Measurements from ENCODE around the gene PTPRC.
"Not testable (repeated sequence)": the region's sequence is repeated elsewhere in the genome, so short reads cannot be mapped to it uniquely, and the experiment has no call there.

Gene PTPRC, protein sequence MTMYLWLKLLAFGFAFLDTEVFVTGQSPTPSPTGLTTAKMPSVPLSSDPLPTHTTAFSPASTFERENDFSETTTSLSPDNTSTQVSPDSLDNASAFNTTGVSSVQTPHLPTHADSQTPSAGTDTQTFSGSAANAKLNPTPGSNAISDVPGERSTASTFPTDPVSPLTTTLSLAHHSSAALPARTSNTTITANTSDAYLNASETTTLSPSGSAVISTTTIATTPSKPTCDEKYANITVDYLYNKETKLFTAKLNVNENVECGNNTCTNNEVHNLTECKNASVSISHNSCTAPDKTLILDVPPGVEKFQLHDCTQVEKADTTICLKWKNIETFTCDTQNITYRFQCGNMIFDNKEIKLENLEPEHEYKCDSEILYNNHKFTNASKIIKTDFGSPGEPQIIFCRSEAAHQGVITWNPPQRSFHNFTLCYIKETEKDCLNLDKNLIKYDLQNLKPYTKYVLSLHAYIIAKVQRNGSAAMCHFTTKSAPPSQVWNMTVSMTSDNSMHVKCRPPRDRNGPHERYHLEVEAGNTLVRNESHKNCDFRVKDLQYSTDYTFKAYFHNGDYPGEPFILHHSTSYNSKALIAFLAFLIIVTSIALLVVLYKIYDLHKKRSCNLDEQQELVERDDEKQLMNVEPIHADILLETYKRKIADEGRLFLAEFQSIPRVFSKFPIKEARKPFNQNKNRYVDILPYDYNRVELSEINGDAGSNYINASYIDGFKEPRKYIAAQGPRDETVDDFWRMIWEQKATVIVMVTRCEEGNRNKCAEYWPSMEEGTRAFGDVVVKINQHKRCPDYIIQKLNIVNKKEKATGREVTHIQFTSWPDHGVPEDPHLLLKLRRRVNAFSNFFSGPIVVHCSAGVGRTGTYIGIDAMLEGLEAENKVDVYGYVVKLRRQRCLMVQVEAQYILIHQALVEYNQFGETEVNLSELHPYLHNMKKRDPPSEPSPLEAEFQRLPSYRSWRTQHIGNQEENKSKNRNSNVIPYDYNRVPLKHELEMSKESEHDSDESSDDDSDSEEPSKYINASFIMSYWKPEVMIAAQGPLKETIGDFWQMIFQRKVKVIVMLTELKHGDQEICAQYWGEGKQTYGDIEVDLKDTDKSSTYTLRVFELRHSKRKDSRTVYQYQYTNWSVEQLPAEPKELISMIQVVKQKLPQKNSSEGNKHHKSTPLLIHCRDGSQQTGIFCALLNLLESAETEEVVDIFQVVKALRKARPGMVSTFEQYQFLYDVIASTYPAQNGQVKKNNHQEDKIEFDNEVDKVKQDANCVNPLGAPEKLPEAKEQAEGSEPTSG (N-terminal part only)

DNA sequence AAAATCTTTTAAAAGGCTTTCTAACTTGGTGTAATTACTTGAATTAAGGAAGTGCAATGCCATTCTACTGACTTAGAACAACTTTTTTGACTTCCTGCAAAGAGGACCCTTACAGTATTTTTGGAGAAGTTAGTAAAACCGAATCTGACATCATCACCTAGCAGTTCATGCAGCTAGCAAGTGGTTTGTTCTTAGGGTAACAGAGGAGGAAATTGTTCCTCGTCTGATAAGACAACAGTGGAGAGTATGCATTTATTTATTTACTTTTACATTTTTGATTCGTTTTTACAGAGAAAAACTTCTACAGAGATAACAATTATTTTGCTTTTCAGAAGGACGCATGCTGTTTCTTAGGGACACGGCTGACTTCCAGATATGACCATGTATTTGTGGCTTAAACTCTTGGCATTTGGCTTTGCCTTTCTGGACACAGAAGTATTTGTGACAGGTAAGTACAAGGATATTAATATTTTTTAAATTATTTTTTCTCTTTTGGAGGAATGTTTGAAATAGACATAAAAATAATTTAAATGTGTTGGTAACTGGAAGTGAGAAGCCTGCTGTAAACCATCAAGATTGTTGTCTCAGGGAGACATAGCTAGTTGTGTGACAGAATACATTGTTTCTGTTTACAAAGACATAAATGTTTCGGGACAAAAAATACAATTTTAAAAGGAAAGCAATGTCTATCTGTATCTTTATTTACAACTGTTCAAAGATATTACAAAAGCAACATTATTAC lies at the start of gene PTPRC:
PTPRC (plus strand) TSS at position 147 of the 742 bp plus-strand sequence; CDS start at position 376, 229 bp downstream.
- TF ChIP-seq POLR2A (IDR thresholded peaks at IDR 0.05; ENCODE audit: low read depth, low read length) = no peak
- FAIRE-seq (no peak), DNase-seq (ENCODE audit: insufficient read length, low spot score) (no peak)

DNA sequence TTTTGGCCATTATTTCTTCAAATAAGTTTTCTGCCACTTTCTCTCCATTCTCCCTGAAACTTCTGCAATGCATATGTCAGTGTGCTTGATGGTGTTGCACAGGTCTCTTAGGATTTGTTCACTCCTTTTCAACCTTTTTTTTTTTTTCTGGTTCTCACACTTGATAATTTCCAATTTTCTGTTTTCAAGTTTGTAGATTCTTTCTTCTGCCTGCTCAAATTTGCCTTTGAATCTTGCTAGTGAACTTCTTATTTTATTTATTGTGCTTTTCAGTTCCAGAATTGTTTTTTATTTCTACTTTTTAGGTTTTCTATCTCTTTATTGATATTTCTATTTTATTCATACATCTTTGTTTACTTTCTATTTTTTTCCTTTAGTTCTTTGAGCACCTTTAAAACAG lies 48.4 kb upstream of the PTPRC start:
- no peak for TF ChIP-seq POLR2A (IDR thresholded peaks at IDR 0.05; ENCODE audit: low read depth, low read length)
- FAIRE-seq (no peak), DNase-seq (ENCODE audit: insufficient read length, low spot score) (no peak)

DNA sequence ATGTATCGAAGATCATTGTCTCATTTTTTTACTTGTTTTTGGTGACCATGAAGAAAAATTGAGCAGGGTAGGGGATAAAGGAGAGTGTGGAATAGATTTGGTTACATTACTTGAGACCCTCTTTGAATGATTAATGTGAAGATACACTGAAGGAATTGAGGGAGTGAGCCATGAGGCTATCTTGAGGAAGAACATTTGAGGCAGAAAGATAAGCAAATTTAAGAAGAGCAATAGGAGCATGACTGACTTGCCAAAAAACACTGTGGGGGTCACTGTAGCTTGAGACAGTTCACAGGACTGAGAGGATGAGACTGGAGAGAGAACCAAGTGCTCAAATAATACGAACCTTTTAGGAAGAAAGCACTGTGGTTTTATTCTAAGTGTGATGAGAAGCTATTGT lies 43.1 kb upstream of the PTPRC start:
- FAIRE-seq = no peak
- DNase-seq (ENCODE audit: insufficient read length, low spot score) = no peak
- no peak for TF ChIP-seq POLR2A (IDR thresholded peaks at IDR 0.05; ENCODE audit: low read depth, low read length)

DNA sequence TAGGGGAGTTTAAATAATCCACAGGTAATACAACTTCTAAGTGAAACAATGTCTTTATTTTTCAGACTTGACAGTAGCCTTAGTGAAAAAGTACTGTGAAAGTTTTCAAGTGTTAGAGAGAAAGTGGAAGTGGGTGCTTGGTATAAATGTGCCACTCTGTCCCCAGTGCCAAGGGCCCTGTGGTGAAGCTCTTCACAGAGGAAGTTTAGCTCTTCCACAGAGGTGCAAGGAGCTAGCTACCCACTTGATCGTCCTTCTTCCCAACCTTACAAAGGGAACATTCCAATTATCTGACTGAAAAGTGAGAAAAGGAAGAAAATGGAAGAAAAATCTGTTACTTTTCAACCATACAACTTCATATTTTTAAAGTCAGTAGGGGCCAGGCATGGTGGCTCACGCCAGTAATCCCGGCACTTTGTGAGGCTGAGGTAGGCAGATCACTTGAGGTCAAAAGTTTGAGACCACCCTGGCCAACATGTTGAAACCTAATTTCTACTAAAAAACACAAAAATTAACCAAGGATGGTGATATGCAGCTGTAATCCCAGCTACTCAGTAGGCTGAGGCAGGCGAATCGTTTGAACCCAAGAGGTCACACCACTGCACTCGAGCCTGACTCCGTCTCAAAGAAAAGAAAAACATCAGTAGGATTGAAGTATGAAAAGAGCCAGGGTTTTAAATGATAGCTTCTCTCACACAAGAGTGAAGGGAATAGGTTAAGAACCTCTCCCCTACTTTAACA lies 41.0 kb upstream of the PTPRC start:
- no peak for TF ChIP-seq POLR2A (IDR thresholded peaks at IDR 0.05; ENCODE audit: low read depth, low read length)
- FAIRE-seq (no peak), DNase-seq (ENCODE audit: insufficient read length, low spot score) (no peak)

DNA sequence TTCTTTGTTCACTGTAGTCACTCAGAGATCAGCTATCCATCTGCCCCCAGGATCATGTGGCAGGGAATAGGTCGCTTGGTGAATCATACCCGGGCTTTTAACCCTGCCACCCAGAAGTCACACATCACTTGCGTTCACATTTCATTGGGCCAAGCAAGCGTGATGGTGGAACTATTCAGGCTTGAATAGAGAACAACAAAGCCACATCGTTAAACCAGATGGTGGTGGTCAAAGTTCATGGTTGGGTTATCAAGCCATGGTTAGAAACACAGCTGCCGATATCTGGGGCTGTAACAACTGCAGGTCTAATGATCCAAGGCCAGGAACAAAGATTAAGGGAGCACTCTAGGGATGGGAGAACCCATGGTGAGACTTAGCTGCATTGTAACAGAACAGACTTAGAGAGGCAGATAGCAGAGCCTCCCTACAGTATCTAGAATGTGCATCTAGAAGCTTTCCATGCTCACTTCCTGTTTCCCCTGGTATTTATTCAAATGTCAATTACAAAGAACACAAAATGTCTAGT lies 40.0 kb upstream of the PTPRC start:
- no peak for FAIRE-seq
- DNase-seq (ENCODE audit: insufficient read length, low spot score) = no peak
- TF ChIP-seq POLR2A (IDR thresholded peaks at IDR 0.05; ENCODE audit: low read depth, low read length) = no peak

DNA sequence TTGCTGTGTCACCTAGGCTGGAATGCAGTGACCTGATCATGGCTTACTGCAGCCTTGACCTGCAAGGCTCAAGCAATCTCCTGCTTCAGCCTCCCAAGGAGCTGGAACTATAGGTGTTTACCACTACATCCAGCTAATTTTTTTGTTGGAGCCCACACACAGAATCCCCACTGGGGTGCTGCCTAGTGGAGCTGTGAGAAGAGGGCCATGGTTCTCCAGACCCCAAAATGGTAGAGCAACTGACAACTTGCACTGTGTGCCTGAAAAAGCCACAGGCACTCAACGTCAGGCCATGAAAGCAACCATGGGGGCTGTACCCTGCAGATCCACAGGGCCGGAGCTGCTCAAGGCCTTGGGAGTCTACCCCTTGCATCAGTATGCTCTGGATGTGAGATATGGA lies 39.1 kb upstream of the PTPRC start:
- no peak for TF ChIP-seq POLR2A (IDR thresholded peaks at IDR 0.05; ENCODE audit: low read depth, low read length)
- DNase-seq (ENCODE audit: insufficient read length, low spot score) (no peak), FAIRE-seq (no peak)

DNA sequence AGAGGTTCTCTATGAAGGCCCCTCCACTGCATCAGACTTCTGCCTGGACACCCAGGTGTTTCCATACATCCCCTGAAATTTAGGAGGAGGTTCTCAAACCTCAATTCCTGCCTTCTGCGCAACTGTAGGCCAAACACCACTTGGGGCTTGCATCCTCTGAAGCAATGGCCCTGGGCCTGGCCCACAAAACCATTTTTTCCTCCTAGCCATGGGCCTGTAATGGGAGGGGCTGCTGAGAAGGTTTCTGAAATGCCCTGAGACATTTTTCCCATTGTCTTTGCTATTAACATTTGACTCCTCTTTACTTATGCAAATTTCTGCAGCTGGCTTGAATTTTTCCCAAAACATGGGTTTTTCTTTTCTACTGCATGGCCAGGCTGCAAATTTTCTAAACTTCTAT lies 37.9 kb upstream of the PTPRC start:
- TF ChIP-seq POLR2A (IDR thresholded peaks at IDR 0.05; ENCODE audit: low read depth, low read length) = no peak
- DNase-seq (ENCODE audit: insufficient read length, low spot score) (no peak), FAIRE-seq (no peak)

DNA sequence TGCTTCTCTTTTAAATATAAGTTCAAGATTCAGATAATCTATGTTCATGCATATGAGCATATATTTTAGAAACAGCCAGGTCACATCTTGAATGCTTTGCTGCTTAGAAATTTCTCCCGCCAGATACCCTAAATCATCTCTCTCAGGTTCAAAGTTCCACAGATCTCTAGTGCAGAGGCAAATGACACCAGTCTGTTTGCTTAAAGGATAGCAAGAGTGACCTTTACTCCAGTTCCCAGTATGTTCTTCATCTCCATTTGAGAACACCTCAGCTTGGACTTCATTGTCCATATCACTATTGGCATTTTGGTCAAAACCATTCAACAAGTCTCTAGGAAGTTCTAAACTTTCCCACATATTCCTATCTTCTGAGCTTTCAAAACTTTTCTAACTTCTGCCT lies 37.5 kb upstream of the PTPRC start:
- not testable (repeated sequence) for FAIRE-seq

DNA sequence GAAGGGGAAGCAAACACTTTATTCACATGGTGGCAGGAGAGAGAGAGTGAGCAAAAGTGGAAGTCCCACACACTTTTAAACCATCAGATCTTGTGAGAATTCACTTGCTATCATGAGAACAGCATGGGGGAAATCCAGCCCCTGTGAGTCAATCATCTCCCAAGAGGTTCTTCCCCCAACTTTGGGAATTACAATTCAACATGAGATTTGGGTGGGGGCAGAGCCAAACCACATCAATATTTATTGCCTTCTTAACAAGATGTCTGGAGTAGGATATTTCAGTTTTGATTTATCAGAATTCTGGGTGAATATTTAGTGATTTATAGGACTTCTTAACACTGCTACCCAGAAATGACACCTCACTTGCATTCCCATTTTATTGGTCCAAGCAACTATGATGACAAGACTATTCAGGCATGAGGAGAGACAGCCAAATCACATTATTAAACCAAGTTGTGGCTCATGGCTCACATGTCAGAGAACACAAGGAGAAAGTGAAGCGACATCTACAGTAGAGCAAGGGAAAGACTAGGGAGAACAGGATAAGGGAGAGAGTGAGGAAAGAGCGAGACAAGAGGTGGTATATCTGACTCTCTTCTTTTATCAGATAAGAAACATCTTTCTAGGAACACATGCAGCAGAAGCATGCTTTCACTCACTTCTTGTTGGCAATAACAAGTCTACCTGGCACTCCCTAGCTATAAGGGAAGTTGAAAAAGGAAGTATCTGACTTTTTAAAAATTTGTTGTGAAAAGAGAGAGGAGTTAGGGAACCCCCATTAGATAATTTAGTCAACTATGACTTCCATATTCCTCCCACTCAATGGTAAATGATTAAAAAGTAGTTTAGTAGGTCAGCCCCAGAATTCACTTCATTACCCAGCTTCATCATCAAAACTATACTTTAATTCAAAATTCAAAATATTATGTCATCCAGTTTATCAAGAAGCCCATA lies 36.6 kb upstream of the PTPRC start:
- TF ChIP-seq POLR2A (IDR thresholded peaks at IDR 0.05; ENCODE audit: low read depth, low read length) = no peak
- DNase-seq (ENCODE audit: insufficient read length, low spot score) (no peak), FAIRE-seq (no peak)

More for the DNA sequence above, 37.5 kb upstream of the PTPRC start:
- not testable (repeated sequence) for DNase-seq (ENCODE audit: insufficient read length, low spot score)

DNA sequence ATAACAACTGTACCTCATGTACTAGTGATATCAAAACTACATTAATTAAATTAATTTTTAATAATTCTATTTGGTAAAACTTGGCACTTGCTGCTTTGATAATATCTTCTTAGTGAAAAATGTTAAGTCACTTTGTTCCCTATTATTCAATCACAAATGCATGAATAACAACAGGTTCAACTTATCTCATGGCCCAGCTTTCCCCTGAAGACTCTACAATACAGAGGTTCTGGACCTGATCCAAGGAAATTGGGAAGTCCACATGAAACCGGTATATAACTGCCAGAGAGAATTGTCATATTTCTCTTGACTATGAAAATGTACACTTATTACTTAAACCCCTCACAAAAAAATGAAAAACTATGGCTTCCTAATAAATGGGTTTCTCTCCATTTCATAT lies 33.9 kb upstream of the PTPRC start:
- DNase-seq (ENCODE audit: insufficient read length, low spot score) (no peak), FAIRE-seq (no peak)
- no peak for TF ChIP-seq POLR2A (IDR thresholded peaks at IDR 0.05; ENCODE audit: low read depth, low read length)

DNA sequence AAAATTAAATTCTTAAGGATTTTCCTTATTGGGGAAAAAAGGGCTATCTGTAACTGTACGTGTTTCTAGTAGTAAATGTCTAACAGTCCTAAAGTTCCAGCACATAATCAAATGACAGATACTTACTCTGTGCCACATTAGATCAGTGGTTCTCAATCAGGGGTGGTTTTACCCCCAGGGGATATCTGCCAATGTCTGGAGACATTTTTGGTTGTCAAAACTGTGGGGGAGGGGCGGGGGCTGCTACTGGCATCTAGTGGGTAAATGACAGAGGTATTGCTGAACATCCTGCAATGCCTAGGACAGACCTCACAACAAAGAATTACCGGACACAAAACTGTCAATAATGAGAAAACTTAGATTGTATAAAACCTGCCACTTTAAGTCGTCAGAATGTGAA lies 33.4 kb upstream of the PTPRC start:
- DNase-seq (ENCODE audit: insufficient read length, low spot score) (no peak), FAIRE-seq (no peak)
- TF ChIP-seq POLR2A (IDR thresholded peaks at IDR 0.05; ENCODE audit: low read depth, low read length) = no peak

Measured in H54 (cell line).